HFFc6 (cell line): ENCODE measurements around the gene CHST3. TPM values are rescaled to one million over a fixed set of nuclear protein-coding genes. Genes with fewer than 3 reads are reported as not detected.

ENCODE experiments used
- DNase-seq: peaks from one replicate; pipeline ENCODE4 v3.0.0-alpha.2; 2018
- H3K27ac Mint-ChIP-seq: 2 replicates; pipeline ENCODE4 v1.8.0; 2020; ENCODE audit warnings: mild to moderate bottlenecking, mixed read lengths
- H3K27me3 Mint-ChIP-seq: 2 replicates; pipeline ENCODE4 v1.8.0; 2021; ENCODE audit warnings: mild to moderate bottlenecking, moderate library complexity, mixed read lengths; ENCODE audit not compliant: insufficient read depth
- H3K36me3 Mint-ChIP-seq: 2 replicates; pipeline ENCODE4 v1.8.0; 2021; ENCODE audit warnings: low read depth, mixed read lengths
- H3K4me1 Mint-ChIP-seq: 2 replicates; pipeline ENCODE4 v1.8.0; 2020; ENCODE audit warnings: low read depth, mixed read lengths
- H3K4me3 Mint-ChIP-seq: 2 replicates; pipeline ENCODE4 v1.8.0; 2020; ENCODE audit warnings: mild to moderate bottlenecking, moderate library complexity, mixed read lengths
- H3K9me3 Mint-ChIP-seq: 2 replicates; pipeline ENCODE4 v1.8.0; 2020; ENCODE audit warnings: mild to moderate bottlenecking, mixed read lengths
- CTCF ChIP-seq: fragments of 200-600 bp; sonication (generic); IDR thresholded peaks from 2 replicates; pipeline ENCODE4 v1.5.0; 2021; ENCODE audit warnings: antibody characterized with exemption, mild to moderate bottlenecking
- total RNA-seq, 6 experiments: library from RNA; stranded (reverse); fragmentation: NEBNext Ultra II Directional; extraction: Animal tissue kit (Norgen Biotek cat#: 25700); gene quantifications; 2 replicates in 1 of 6; 3 replicates in 5 of 6; pipeline ENCODE4 v1.2.3, GENCODE V29; 2021

Gene CHST3
- total RNA-seq, 6 experiments from 2014 or later: 34.9 to 48.1 (median 40.3) TPM

GRCh38 chr10:72013202-72013945 is 49.2 kb downstream of the CHST3 start:
- peaks cover 11% of the 10 kb centered on the region for H3K27me3 Mint-ChIP-seq
- peaks cover 44% of the 10 kb centered on the region for H3K4me1 Mint-ChIP-seq
- no peak overlapping the region; the same call in 1 of the 2 replicates for H3K4me3 Mint-ChIP-seq
- TF ChIP-seq CTCF: no peak
- no peak for DNase-seq
- H3K9me3 Mint-ChIP-seq: no peaks in the 10 kb centered on the region
- no peak overlapping the region for H3K27ac Mint-ChIP-seq
- peaks cover 38% of the 10 kb centered on the region for H3K36me3 Mint-ChIP-seq

GRCh38 chr10:72014197-72014596 is 50.0 kb downstream of the CHST3 start:
- no peak overlapping the region for H3K4me3 Mint-ChIP-seq
- peaks cover 36% of the 10 kb centered on the region for H3K4me1 Mint-ChIP-seq
- DNase-seq: no peak
- no peak overlapping the region; the same call in 1 of the 2 replicates for H3K27ac Mint-ChIP-seq
- H3K36me3 Mint-ChIP-seq: peaks cover 34% of the 10 kb centered on the region
- TF ChIP-seq CTCF: no peak
- H3K9me3 Mint-ChIP-seq: no peaks in the 10 kb centered on the region
- H3K27me3 Mint-ChIP-seq: peaks cover 10% of the 10 kb centered on the region

- no peak overlapping the region for H3K4me3 Mint-ChIP-seq
- no peak for DNase-seq
- TF ChIP-seq CTCF: no peak
- peaks cover 29% of the 10 kb centered on the region for H3K4me1 Mint-ChIP-seq
- peak overlapping the region; percentile 33; the same call in 1 of the 2 replicates for H3K27ac Mint-ChIP-seq
- peaks cover 30% of the 10 kb centered on the region for H3K36me3 Mint-ChIP-seq
- H3K9me3 Mint-ChIP-seq: no peaks in the 10 kb centered on the region
- H3K27me3 Mint-ChIP-seq: peaks cover 7% of the 10 kb centered on the region
Observed at GRCh38 chr10:72014785-72015480, 50.7 kb downstream of the CHST3 start.

- H3K4me1 Mint-ChIP-seq: peaks cover 20% of the 10 kb centered on the region
- H3K9me3 Mint-ChIP-seq: no peaks in the 10 kb centered on the region
- H3K27me3 Mint-ChIP-seq: peaks cover 13% of the 10 kb centered on the region
- H3K36me3 Mint-ChIP-seq: peaks cover 21% of the 10 kb centered on the region
- H3K27ac Mint-ChIP-seq: no peak overlapping the region
- no peak for TF ChIP-seq CTCF
- DNase-seq: no peak
- H3K4me3 Mint-ChIP-seq: no peak overlapping the region
Observed at GRCh38 chr10:72015841-72016240, 51.6 kb downstream of the CHST3 start.

- Mint-ChIP-seq H3K4me3 (no peak overlapping the region), H3K27me3 (peaks cover 13% of the 10 kb centered on the region)
Observed at GRCh38 chr10:72016608-72017300, 52.6 kb downstream of the CHST3 start.

More at GRCh38 chr10:72016608-72017300, 52.6 kb downstream of the CHST3 start:
- Mint-ChIP-seq H3K4me1 (peaks cover 16% of the 10 kb centered on the region), H3K27ac (no peak overlapping the region), H3K9me3 (no peaks in the 10 kb centered on the region), H3K36me3 (peaks cover 15% of the 10 kb centered on the region)
- DNase-seq: no peak
- no peak for TF ChIP-seq CTCF
